Thoracic aorta (tissue), 2 donors: ENCODE results near the gene MAST2. TPM values are rescaled to one million over a fixed set of nuclear protein-coding genes. Genes with fewer than 3 reads are reported as not detected.
"Not testable (repeated sequence)": the region's sequence is repeated elsewhere in the genome, so short reads cannot be mapped to it uniquely, and the experiment has no call there.

Source experiments
- ATAC-seq: fragments of 150-250 bp; one replicate; pipeline ENCODE4 v1.8.0; 2017; ENCODE audit warnings: low read depth; ENCODE audit not compliant: insufficient number of reproducible peaks, low FRiP score
- DNase-seq: peaks from one replicate; pipeline ENCODE4 v3.0.0-alpha.2; 2020; ENCODE audit warnings: low spot score
- H3K27ac ChIP-seq, 2 donors: fragments of 200-600 bp; sonication (generic); 1 replicate in 1 of 2; 2 replicates in 1 of 2; pipeline ENCODE4 v1.5.1; 2016; ENCODE audit warnings: mild to moderate bottlenecking in 2 of 2, moderate library complexity in 2 of 2
- H3K27me3 ChIP-seq: fragments of 200-600 bp; sonication (generic); replicated peaks from 2 replicates; pipeline ENCODE4 v1.6.0; 2016; ENCODE audit warnings: mild to moderate bottlenecking; ENCODE audit not compliant: insufficient read depth
- H3K36me3 ChIP-seq: fragments of 200-600 bp; sonication (generic); one replicate; pipeline ENCODE4 v1.5.1; 2016
- H3K4me1 ChIP-seq, 2 donors: fragments of 200-600 bp; sonication (generic); 1 replicate in 1 of 2; 2 replicates in 1 of 2; pipeline versions ENCODE4 v1.5.1 to v1.6.0; 2016; ENCODE audit warnings: low read depth in 2 of 2, mild to moderate bottlenecking in 1 of 2; ENCODE audit not compliant: control insufficient read depth in 1 of 2
- H3K4me3 ChIP-seq: fragments of 200-600 bp; sonication (generic); 2 replicates; pipeline ENCODE4 v1.5.1; 2016; ENCODE audit warnings: mild to moderate bottlenecking
- H3K9me3 ChIP-seq: fragments of 200-600 bp; sonication (generic); 2 replicates; pipeline ENCODE4 v1.5.1; 2016
- CTCF ChIP-seq: fragments of 200-600 bp; sonication (generic); IDR thresholded peaks from one replicate; pipeline ENCODE4 v1.5.1; 2019; ENCODE audit warnings: antibody characterized with exemption
- total RNA-seq, 2 donors: library from RNA; depleted of rRNA; stranded (reverse); fragments of >200 nt; gene quantifications; one replicate each; pipeline versions ENCODE4 v1.1.0 to v1.2.3, GENCODE V29; 2016

The MAST2 gene
- total RNA-seq, 2 donors from 2014 or later = 33.6 to 61.2 TPM

- no peaks in the 10 kb centered on the region for H3K36me3 ChIP-seq
- no peak overlapping the region for H3K4me3 ChIP-seq
- no peak for DNase-seq
- ATAC-seq = no peak
- no peak overlapping the region for H3K27ac ChIP-seq
- no peaks in the 10 kb centered on the region for H3K27me3 ChIP-seq
- TF ChIP-seq CTCF = no peak
- no peaks in the 10 kb centered on the region for H3K9me3 ChIP-seq
- peaks cover 4 to 24% of the 10 kb centered on the region in 2 donors for H3K4me1 ChIP-seq
These were observed 2.5 kb upstream of the MAST2 start for GRCh38 chr1:45800899-45801298.

GRCh38 chr1:45802343-45803298 lies 791 bp upstream of the MAST2 start:
- no peaks in the 10 kb centered on the region for H3K9me3 ChIP-seq
- DNase-seq (peak; percentile 70), ATAC-seq (peak; percentile 95)
- H3K36me3 ChIP-seq = peaks cover 4% of the 10 kb centered on the region
- H3K4me1 ChIP-seq = peaks cover 4 to 24% of the 10 kb centered on the region in 2 donors
- no peak for TF ChIP-seq CTCF
- peak overlapping the region; percentile 67 for H3K4me3 ChIP-seq
- peak overlapping the region; percentile 82 to 92 for H3K27ac ChIP-seq
- H3K27me3 ChIP-seq = no peaks in the 10 kb centered on the region

- peak; percentile 5 for ATAC-seq
- H3K27ac ChIP-seq = peak overlapping the region; percentile 3 to 82
- not testable (repeated sequence) for DNase-seq, H3K27me3 ChIP-seq, H3K36me3 ChIP-seq, H3K9me3 ChIP-seq
- H3K4me3 ChIP-seq = peak overlapping the region; percentile 67
- H3K4me1 ChIP-seq = peaks cover 4 to 24% of the 10 kb centered on the region in 2 donors
These were observed 613 bp downstream of the MAST2 start for GRCh38 chr1:45803781-45804668.

- TF ChIP-seq CTCF = no peak
- no peak for ATAC-seq
- H3K4me1 ChIP-seq = peaks cover 4 to 24% of the 10 kb centered on the region in 2 donors
- peak overlapping the region; percentile 67 for H3K4me3 ChIP-seq
- no peak overlapping the region for H3K27ac ChIP-seq
- no peaks in the 10 kb centered on the region for H3K9me3 ChIP-seq
- peaks cover 4% of the 10 kb centered on the region for H3K36me3 ChIP-seq
- no peak for DNase-seq
- H3K27me3 ChIP-seq = no peaks in the 10 kb centered on the region
These were observed 1.2 kb downstream of the MAST2 start for GRCh38 chr1:45804669-45804969.

- DNase-seq = no peak
- no peaks in the 10 kb centered on the region for H3K27me3 ChIP-seq
- ATAC-seq = no peak
- H3K9me3 ChIP-seq = no peaks in the 10 kb centered on the region
- H3K36me3 ChIP-seq = peaks cover 4% of the 10 kb centered on the region
- H3K27ac ChIP-seq = no peak overlapping the region
- peaks cover 4 to 24% of the 10 kb centered on the region in 2 donors for H3K4me1 ChIP-seq
- TF ChIP-seq CTCF = no peak
- H3K4me3 ChIP-seq = no peak overlapping the region
These were observed 2.7 kb downstream of the MAST2 start for GRCh38 chr1:45806129-45806528.
